ENCODE measurements around the gene CLSTN2. TPM values are rescaled to one million over a fixed set of nuclear protein-coding genes. Genes with fewer than 3 reads are reported as not detected.

Gene CLSTN2
- total RNA-seq, 1 experiment from 2014 or later = not detected

DNA sequence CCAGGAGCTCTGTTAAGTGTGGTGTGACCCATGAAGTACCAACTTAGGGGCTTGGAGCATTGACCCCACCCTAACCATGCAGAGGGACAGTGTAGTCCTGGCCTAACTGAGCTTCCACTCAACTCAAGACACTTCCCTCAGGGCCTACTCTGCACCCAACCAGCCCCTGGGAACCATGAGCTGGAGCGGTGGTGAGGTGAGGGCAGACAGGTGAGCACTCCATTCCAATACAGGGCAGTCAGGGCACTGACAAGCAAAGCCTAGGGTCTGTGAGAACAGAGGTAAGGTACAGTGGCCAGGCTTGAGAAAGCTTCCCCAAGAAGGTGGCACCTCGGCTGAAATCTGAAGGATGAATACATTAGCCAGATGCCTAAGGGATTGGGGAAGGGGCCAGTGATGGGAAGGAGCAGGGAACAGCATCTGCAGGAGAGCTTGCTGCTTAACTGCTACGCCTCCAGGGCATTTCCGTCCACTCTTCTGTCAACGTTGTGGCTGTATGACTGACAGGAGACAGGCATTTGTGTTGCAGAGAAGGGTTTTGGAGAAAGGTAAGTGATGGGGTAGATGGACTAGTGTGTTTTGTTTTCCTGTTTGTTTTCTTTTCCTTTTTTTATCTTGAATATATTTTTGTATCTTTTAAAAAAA, 499.4 kb downstream of the CLSTN2 start:
- no peak for DNase-seq (ENCODE audit: extremely low read depth, low read depth)

DNA sequence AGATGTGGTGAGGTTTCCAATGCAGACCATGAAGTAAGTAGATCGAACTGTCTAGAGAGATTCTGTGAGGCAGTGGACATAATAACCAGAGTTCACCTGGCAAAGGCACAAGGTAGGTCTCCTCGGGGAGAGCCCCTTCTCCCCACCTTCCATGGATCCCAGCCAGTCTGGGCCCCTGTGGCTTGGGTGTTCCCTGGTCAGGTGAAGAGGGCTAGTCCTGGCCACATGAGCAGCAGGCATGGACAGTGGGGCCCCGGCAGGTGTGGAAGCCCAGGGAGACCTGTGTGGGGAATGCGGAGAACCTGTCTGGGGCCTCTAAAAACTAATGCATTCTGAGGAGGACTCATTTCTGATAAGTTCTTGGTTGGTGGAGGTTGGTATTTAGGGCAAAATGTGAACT, 501.4 kb downstream of the CLSTN2 start:
- DNase-seq (ENCODE audit: extremely low read depth, low read depth) = no peak

DNA sequence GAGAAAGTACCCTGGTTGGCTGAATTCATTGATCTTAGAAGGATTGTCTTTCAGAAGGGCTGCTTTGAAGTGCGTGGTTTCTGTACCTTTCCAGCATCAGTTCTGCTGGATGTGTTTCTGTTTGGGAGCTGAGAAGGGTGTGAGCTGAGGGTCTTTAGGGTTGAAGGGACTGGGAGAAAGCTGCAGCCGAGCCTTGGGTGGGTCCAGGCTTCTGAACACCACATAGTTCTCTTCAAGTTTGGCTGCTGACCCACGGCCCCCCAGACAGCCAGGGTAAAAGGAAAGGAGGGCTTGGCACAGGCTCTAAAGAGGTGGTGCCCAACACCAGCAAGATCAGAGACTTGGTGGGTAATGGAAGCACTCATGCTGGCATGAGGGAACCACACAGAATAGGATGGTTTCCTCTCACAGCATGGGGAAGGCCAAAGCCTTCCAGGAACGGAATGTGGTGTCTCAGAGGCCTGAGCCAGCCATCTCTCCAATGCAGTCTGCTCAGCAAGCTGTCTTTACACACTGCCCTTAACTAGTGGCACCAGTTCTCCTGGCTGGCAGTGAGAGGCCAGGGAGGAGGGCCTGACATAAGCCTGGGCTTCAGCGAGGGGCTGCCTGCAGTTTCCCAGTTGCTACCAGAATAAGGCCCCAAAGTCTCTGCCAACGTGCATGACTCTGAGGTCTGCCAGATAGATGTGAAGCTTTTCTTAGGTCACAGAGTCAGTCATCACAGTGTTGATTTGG, 503.9 kb downstream of the CLSTN2 start:
- DNase-seq (ENCODE audit: extremely low read depth, low read depth) = no peak

DNA sequence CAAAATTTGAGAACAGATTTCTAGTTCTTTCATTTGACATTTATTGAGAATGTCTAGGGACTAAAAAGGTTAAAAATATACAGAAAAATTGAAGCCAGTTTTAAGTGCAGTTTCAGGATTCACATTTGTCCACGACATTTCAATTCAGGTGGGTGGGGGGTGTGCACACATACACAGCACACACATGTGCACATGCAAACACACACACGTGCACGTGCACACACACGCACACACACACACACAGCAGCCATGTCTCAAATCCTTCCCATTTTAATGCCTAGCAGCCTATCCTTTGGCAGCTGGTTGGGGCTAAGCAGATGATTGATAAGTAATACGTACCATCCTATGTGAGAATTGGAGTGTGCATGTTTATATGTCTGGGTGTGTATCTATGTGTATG, 504.5 kb downstream of the CLSTN2 start:
- no peak for DNase-seq (ENCODE audit: extremely low read depth, low read depth)

DNA sequence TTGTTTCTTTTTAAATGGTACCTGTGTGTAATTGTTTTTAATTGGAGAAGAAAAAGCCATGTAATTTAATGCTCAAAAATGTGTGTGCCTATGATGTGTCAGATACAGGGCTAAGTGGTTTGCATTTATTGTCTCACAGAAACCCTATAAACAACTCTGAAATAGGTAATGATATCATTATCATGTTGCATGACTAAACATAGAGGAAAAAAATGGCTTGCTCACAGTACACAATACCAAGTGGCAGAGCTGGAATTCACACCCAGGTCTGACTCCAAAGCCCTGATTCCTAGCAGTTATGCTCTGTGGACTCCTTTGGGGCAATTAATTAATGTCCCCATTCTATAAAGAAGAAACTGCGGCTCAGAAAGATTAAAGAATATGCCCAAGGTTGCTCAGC, 505.5 kb downstream of the CLSTN2 start:
- no peak for DNase-seq (ENCODE audit: extremely low read depth, low read depth)

DNA sequence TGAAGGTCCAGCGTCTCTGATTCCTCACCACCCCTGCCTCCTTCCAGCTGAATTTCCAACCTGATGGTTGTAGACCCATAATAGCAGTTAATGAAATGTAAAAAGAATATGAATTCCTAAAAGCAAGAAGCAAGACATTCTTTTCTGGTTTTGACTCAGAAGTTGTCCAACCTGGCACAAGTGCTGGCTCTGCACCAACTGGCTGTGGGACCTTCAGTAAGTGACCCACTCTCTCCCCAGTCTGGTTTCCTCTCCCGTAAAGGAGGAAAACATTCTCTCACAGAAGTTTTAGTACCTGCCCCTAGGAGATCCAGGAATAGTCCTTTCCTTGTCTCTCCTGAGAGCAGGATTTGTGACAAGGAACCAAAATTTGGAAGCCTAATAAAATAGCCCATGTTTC, 506.0 kb downstream of the CLSTN2 start:
- no peak for DNase-seq (ENCODE audit: extremely low read depth, low read depth)

DNA sequence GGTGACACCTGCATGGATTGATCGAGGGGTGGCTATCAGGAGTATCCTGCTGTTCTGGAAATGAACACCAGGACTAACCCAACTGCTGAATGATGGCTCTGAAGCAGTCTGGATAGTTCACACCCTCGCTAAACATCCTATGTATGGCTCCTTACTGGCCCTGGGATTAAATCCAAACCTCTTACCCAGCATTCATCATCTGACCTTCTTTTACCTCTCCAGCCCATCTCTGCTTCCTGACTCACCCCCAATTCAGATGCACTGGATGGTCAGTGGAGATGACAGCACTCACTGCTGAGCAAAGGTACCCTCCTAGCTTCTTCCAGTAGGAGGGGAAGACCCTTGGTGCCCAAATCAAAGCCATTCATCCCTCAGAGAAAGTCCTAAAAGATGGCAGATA, 507.6 kb downstream of the CLSTN2 start:
- no peak for DNase-seq (ENCODE audit: extremely low read depth, low read depth)

DNA sequence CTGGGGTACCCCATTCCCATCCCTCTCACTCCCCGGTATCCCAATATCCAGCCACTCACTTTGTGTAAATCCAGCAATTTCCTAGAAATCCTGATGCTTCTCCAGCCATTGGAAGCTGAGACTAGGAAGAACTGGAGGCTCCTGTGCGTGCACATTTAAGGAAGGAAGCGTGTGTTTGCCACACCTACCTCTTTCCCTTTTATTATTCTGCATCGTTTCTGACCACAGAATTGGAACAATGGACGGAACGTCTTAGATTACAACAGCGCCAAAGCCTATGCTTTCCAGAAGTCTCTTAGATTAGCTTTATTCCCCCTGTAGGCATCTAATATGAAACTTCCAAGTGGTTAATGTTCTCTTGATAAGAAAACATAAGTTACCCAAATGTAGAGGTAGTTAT, 508.1 kb downstream of the CLSTN2 start:
- DNase-seq (ENCODE audit: extremely low read depth, low read depth) = no peak

DNA sequence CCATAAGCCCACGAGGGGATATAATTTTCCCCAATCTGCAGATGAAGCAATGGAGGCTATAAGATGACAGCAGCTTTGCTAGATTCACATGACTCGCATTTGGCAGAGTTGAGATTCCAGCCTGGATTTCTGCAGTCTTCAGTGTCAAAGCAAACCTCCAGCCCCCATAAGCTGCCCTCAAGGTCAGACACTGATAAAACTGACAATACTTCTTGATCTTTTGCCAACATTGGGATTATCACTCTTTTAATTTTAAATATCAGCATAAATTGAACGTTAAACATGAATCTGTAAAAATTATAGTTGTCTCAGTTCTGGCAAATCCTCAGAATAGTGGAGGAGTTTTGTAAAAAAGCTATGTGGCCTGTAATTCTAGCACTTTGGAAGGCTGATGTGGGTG, 508.8 kb downstream of the CLSTN2 start:
- DNase-seq (ENCODE audit: extremely low read depth, low read depth) = no peak

DNA sequence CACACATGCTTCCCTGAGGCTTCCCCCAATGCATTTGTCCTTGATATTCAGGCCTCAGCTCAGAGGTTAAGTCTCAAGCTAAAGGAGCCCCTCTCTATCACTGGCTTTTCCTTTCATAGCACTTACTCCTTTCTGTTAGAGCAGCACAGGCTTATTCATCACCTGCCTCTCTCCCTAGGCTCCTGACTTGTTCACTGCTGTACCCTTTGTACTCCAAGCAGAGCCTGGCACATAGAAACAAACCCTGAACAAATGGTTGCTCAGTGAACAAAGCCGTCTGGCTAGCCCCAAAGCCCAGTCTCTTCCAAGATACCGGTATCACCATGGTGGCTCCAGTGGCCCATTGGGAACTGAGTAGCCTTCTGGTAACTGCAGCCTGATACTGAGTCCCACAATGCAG, 511.7 kb downstream of the CLSTN2 start:
- DNase-seq (ENCODE audit: extremely low read depth, low read depth) = no peak

DNA sequence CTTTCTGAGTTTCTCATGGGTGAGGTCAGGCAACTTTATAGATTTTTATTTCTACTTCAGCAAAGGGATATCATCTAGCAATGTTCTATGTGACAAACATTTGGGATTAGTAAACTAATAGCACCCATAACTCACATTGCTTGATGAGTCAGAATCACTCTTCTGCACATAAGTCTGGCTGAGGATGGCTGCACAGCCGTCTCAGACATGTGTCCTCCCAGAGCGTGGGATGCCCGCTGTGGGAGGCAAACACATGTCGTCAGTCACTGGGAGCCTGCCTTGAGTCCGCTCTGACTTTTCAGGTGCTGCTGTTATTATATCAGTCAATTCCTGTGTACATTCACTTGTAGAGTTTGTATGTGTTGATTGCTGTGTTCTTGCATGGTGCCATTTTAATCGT, 512.2 kb downstream of the CLSTN2 start:
- no peak for DNase-seq (ENCODE audit: extremely low read depth, low read depth)

DNA sequence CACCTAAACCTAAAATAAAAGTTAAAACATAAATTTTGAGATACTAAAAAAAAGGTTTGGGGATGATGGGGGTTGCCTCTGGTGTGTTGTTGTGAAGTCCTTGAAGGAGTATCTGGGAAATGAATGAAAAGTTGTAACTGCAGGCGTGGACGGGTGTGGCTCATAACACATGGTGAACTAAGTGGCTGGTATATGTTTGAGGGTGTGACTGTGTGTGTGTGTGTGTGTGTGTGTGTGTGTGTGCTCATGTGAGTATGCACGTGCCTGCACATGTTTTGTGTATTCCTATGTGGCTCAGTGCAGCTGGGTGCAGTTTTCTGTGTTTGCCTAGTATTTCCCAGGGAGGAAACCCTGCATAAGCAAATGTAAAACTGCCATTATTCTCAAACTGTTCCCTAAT, 513.0 kb downstream of the CLSTN2 start:
- no peak for DNase-seq (ENCODE audit: extremely low read depth, low read depth)

DNA sequence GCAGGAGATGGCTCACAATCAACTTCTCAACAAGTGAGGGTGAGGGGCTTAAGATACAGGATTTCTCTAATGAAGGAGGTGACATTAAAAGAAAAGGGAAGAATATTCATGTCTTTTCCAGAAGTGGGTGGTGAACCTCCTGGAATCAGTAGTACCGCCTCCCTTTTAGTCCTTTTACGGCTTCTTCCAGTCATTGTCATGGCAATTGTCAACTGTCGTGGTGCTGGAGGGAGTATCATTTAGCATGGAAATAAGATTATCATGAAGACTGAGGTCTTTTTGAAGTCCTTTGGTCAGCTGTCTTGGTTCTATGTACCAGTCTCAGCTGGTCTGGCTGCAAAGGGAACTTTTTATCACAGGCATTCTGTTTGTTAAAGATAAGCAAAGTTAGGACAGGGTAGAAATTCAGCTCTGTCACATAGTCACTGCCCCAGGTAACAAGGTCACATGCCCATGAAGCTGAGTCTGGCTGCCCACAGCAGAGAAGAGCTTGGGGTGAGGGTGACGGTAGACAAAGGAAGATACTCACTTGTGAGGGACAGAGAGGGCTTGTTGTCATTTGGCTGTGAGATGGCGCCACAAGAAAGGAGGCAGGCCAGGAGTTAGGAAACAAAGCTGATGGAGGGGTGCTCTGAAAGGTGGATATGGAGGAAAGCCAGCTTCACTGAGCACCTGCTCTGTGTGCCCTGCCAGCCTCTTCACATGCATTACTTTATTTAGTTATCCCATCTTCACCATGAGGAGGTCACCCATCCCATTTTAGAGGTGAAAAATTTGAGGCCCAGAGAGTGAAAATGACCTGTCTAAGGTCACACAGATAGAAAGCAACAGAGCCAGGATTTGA, 514.6 kb downstream of the CLSTN2 start:
- no peak for DNase-seq (ENCODE audit: extremely low read depth, low read depth)

DNA sequence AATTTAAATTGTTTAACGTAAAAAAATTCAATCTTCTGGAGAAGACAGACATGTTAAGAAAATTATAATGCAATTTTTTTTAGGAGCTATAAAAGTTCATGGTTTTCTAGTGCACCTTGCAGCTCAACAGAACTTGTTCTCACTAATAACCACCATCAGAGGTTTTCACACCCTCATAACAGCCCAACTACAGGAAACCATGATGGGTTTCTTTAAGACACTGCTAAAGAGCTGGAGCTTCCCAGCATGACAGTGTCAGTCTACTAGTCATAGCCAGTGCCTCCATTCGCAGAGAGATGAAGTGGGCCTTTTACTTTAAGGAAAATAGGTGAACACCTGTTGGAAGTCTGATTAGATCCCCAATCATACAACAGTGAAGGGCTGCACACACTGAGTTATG, 518.8 kb downstream of the CLSTN2 start:
- DNase-seq (ENCODE audit: extremely low read depth, low read depth) = no peak

DNA sequence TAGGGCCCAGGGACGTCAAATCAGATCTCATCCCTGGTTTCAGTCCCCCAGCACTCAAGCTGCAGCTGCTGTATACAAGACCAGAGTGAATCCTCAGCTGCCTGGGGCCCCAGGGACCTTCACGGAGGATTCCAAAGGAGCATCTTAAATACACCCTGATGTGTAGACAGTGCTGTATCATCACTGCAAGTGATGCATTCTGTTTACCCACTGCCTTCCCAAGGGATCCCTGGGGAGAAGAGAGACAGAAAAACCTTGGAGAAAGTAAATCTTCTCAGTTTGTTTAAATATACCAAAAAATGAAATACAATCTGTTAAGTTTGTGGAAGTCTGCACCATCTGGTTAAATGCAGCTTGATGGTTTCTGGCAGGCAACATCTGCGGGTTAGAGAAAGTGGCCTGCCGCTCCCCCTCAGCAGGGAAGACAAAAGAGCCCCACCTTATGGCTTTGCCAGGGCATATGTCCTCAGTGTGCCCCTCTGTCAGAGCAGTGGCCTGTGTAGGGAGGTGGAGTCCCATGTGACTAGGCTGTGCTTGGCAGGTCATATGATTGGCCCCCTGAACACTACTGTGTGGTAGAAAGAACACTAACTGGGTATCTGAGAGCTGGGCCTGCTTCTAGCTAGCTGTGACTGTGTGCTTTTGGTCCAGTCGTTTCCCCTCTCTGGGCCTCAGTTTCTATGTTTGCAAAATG, 520.7 kb downstream of the CLSTN2 start:
- no peak for DNase-seq (ENCODE audit: extremely low read depth, low read depth)

DNA sequence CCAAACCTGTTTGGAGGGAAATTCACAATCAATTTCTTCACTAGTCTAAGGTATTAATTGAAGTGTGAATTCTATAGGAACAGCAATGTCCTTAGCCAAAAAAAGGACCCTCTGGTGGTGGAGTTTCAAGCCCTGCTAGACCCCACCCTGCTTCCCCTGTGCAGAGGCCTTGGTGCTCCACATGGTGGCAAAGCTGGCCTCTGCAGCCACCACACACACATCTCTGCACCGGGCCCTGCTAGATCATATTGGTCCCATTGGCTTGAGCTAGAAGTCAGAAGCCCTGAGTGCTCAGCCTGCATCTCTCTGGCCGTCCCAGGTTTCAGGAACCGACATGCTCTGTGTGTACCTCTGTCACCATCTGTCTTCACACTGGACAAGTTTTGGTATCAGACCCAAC, 522.0 kb downstream of the CLSTN2 start:
- DNase-seq (ENCODE audit: extremely low read depth, low read depth) = no peak

DNA sequence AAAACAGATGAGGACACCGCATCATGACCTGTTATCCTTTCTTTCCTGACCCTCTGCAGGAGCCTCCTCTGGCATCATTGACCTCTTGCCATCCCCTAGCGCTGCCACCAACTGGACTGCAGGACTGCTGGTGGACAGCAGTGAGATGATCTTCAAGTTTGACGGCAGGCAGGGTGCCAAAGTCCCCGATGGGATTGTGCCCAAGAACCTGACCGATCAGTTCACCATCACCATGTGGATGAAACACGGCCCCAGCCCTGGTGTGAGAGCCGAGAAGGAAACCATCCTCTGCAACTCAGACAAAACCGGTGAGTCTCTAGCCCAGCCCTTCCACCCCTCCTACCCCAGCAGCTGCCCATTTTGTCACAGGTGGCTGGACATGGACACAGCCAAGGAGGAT, 524.5 kb downstream of the CLSTN2 start:
- no peak for DNase-seq (ENCODE audit: extremely low read depth, low read depth)

DNA sequence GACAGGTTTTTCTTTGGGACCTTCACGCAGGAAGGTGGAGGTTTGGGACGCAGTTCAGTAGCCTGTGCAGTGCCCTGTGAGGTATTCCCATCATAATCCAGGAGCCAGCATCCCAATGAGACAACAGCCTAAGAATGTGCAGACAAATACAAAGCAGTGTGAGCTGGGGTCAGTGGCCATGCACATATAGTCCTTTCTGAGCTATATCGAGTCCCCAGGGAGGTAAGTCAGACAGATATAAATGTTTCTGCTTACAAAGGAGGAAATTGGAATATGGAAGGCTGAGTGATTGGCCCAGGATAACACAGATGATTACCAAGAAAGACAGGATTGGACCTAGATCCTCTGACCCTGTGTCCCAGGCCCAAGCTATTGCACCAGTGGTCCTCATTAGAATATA, 526.3 kb downstream of the CLSTN2 start:
- DNase-seq (ENCODE audit: extremely low read depth, low read depth) = no peak

DNA sequence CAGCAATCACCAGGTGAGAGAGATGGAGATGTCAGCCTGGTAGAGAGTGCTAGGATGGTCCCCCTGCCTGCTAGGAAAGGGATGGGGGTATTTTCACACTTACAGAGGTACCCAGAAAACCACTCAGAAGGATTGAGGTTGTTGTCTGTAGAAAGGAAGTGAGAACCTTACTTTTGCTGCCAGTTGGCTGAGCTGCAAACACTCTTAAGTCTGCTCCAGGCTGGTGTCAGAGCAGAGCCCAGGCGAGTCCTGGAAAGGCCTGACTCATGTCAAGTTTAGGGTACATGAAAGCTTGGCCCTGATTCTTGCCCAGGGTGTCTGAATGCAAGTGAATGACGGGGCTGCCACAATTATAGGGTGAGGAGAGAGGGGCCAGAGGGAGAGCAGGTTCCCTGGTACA, 528.4 kb downstream of the CLSTN2 start:
- no peak for DNase-seq (ENCODE audit: extremely low read depth, low read depth)

DNA sequence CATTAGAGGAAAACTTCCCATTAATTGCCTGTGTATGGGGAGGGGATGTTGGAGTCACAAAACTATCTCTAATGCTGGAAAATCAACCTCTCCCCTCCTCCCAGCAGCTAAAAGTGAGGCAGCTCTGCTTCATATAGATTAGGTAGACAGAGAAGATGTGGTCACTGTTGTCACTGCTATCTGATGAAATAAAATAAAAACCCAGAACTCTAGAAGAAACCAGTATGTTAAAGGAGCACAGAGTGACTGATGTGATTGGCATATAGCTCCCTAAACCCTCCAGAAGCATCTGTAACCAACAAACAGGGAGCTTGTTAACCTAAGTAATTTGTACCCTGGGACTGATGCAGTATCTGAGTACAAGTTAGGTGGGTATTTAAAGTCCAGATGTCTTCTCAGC, 531.0 kb downstream of the CLSTN2 start:
- DNase-seq (ENCODE audit: extremely low read depth, low read depth) = no peak

DNA sequence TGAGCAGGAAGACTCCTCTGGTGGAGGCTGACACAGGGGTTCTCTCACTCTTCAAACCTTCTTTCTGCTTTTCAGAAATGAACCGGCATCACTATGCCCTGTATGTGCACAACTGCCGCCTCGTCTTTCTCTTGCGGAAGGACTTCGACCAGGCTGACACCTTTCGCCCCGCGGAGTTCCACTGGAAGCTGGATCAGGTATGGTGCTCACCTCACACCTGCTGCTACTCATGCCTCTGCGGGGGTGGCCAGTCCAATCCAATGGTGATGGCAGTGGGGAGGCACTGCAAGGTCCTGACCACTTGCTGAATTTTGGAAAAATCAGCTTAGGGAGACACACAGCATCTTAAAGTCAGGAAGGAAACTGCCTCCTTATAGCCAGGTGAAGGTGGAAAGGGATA, 531.5 kb downstream of the CLSTN2 start:
- DNase-seq (ENCODE audit: extremely low read depth, low read depth) = no peak

Data from NCI-H460 (cell line).